GM23338 (cell line): ENCODE results near the gene NTN1. TPM values are rescaled to one million over a fixed set of nuclear protein-coding genes. Genes with fewer than 3 reads are reported as not detected.

Experiments
- ATAC-seq: fragments of 200-7000 bp; cut with Tn5 transposase; 3 replicates; pipeline ENCODE4 v1.9.1; 2020
- DNase-seq: peaks from one replicate; pipeline ENCODE4 v3.0.0-alpha.2; 2015; ENCODE audit warnings: low spot score
- H2AFZ ChIP-seq: fragments of 200-600 bp; sonication (generic); 2 replicates; pipeline ENCODE4 v1.8.0; 2016; ENCODE audit warnings: antibody characterized with exemption, mild to moderate bottlenecking, moderate library complexity
- H3F3A ChIP-seq: fragments of 200-600 bp; sonication (generic); replicated peaks from 2 replicates; pipeline ENCODE4 v1.8.0; 2017; ENCODE audit warnings: antibody characterized with exemption, mixed run types, low read depth
- H3K27ac ChIP-seq: fragments of 200-600 bp; sonication (generic); 2 replicates; pipeline ENCODE4 v1.6.1; 2016; ENCODE audit warnings: low read depth
- H3K27me3 ChIP-seq: fragments of 200-600 bp; sonication (generic); 2 replicates; pipeline ENCODE4 v1.8.0; 2016; ENCODE audit warnings: mild to moderate bottlenecking, mixed run types, moderate library complexity; ENCODE audit not compliant: insufficient read depth
- H3K36me3 ChIP-seq: fragments of 200-600 bp; sonication (generic); 2 replicates; pipeline ENCODE4 v1.8.0; 2016; ENCODE audit warnings: mild to moderate bottlenecking; ENCODE audit not compliant: insufficient read depth
- H3K4me1 ChIP-seq: fragments of 200-600 bp; sonication (generic); 2 replicates; pipeline ENCODE4 v1.8.0; 2016; ENCODE audit warnings: mild to moderate bottlenecking, moderate library complexity; ENCODE audit not compliant: insufficient read depth
- H3K4me2 ChIP-seq: fragments of 200-600 bp; sonication (generic); 2 replicates; pipeline ENCODE4 v1.7.1; 2017; ENCODE audit warnings: mixed run types
- H3K4me3 ChIP-seq: fragments of 200-600 bp; sonication (generic); 2 replicates; pipeline ENCODE4 v1.6.1; 2016; ENCODE audit warnings: mixed run types
- H3K79me2 ChIP-seq: fragments of 200-600 bp; sonication (generic); replicated peaks from 2 replicates; pipeline ENCODE4 v1.8.0; 2017; ENCODE audit warnings: mild to moderate bottlenecking; ENCODE audit not compliant: insufficient read depth
- H3K9me2 ChIP-seq: fragments of 200-600 bp; sonication (generic); 2 replicates; pipeline ENCODE4 v1.8.0; 2017; ENCODE audit not compliant: insufficient read depth
- H4K20me1 ChIP-seq: fragments of 200-600 bp; sonication (generic); replicated peaks from 2 replicates; pipeline ENCODE4 v1.8.0; 2017; ENCODE audit warnings: mild to moderate bottlenecking; ENCODE audit not compliant: insufficient read depth
- H3K27ac Mint-ChIP-seq: 2 replicates; pipeline ENCODE4 v1.8.0; 2020; ENCODE audit warnings: inconsistent platforms, mild to moderate bottlenecking, moderate library complexity, mixed read lengths
- H3K27me3 Mint-ChIP-seq: 3 replicates; pipeline ENCODE4 v1.8.0; 2022; ENCODE audit warnings: low read depth, mild to moderate bottlenecking, moderate library complexity, mixed read lengths, inconsistent platforms; ENCODE audit not compliant: insufficient read depth, poor library complexity
- H3K36me3 Mint-ChIP-seq: 3 replicates; pipeline ENCODE4 v1.8.0; 2021; ENCODE audit warnings: low read depth, mild to moderate bottlenecking, inconsistent platforms, moderate library complexity, mixed read lengths
- H3K4me1 Mint-ChIP-seq: 3 replicates; pipeline ENCODE4 v1.8.0; 2020; ENCODE audit warnings: mild to moderate bottlenecking, inconsistent platforms, mixed read lengths
- H3K4me3 Mint-ChIP-seq: 3 replicates; pipeline ENCODE4 v1.8.0; 2021; ENCODE audit warnings: moderate library complexity, mild to moderate bottlenecking, inconsistent platforms, mixed read lengths
- H3K9me3 Mint-ChIP-seq: 3 replicates; pipeline ENCODE4 v1.8.0; 2020; ENCODE audit warnings: moderate library complexity, mild to moderate bottlenecking, inconsistent platforms, mixed read lengths
- CREB1 ChIP-seq: fragments of 250-450 bp; sonication (Bioruptor Pico); IDR thresholded peaks from 2 replicates; pipeline ENCODE4 v1.5.0; 2020; ENCODE audit warnings: low read depth, mild to moderate bottlenecking, moderate library complexity
- CTCF ChIP-seq, 2 experiments: fragments of 200-600 bp in 1 of 2; sonication (generic) in 1 of 2; conservative IDR thresholded peaks; 2 replicates each; pipeline versions ENCODE4 v1.5.1 to v1.6.1; 2016 to 2017; ENCODE audit warnings: antibody characterized with exemption in 2 of 2, low read depth in 2 of 2, mild to moderate bottlenecking in 2 of 2, moderate library complexity in 1 of 2
- EZH2 ChIP-seq: fragments of 200-600 bp; sonication (generic); IDR thresholded peaks from one replicate; pipeline ENCODE4 v1.8.0; 2017; ENCODE audit warnings: antibody characterized with exemption, mild to moderate bottlenecking, low read depth; ENCODE audit not compliant: unreplicated experiment
- EZH2phosphoT487 ChIP-seq: fragments of 200-600 bp; sonication (generic); IDR thresholded peaks from one replicate; pipeline ENCODE4 v1.8.1; 2018; ENCODE audit warnings: antibody characterized with exemption; ENCODE audit not compliant: unreplicated experiment
- JUNB ChIP-seq: IDR thresholded peaks from one replicate; pipeline ENCODE4 v1.6.1; 2016; ENCODE audit warnings: antibody characterized with exemption; ENCODE audit not compliant: unreplicated experiment
- NANOG ChIP-seq: IDR thresholded peaks from 2 replicates; pipeline ENCODE4 v1.6.1; 2016; ENCODE audit warnings: antibody characterized with exemption, borderline replicate concordance
- REST ChIP-seq: IDR thresholded peaks from one replicate; pipeline ENCODE4 v1.6.1; 2018; ENCODE audit warnings: antibody characterized with exemption; ENCODE audit not compliant: unreplicated experiment
- STAT1 ChIP-seq: IDR thresholded peaks from one replicate; pipeline ENCODE4 v1.6.1; 2016; ENCODE audit warnings: antibody characterized with exemption; ENCODE audit not compliant: unreplicated experiment
- ZNF331 ChIP-seq: fragments of 250-450 bp; sonication (Bioruptor Pico); IDR thresholded peaks from 2 replicates; pipeline ENCODE4 v1.5.0; 2020; ENCODE audit warnings: low read depth, mild to moderate bottlenecking, moderate library complexity
- polyA plus RNA-seq: library from polyadenylated mRNA; unstranded; fragments of >200 nt; fragmentation: Nextera tagmentation; extraction: Ambion mirVana; gene quantifications from 2 replicates; pipeline ENCODE4 v1.2.1, GENCODE V29; 2016
- total RNA-seq: library from RNA; depleted of rRNA; stranded (reverse); fragments of >200 nt; shearing (Covaris generic); gene quantifications from 2 replicates; pipeline ENCODE4 v1.2.3, GENCODE V29; 2014

Gene NTN1
- total and polyA plus RNA-seq, 2 experiments from 2014 or later, result 0.57 to 2.6 TPM

GRCh38 chr17:9192010-9192409, 170.7 kb downstream of the NTN1 start:
- no peaks in the 10 kb centered on the region for H3K79me2 ChIP-seq
- no peak overlapping the region for H3K4me2 ChIP-seq
- Mint-ChIP-seq H3K4me1 (peaks cover 16% of the 10 kb centered on the region), H3K9me3 (no peaks in the 10 kb centered on the region), H3K27me3 (peaks cover 7% of the 10 kb centered on the region), H3K36me3 (no peaks in the 10 kb centered on the region), H3K4me3 (no peak overlapping the region), H3K27ac (no peak overlapping the region)
- no peak overlapping the region for H2AFZ ChIP-seq
- H3K27me3 ChIP-seq, result no peaks in the 10 kb centered on the region
- DNase-seq (no peak), ATAC-seq (no peak)
- H3K27ac ChIP-seq, result no peak overlapping the region
- H3K4me1 ChIP-seq, result no peaks in the 10 kb centered on the region; the same call in 1 of the 2 replicates
- no peak for TF ChIP-seq EZH2
- TF ChIP-seq STAT1, result no peak
- TF ChIP-seq ZNF331 (CRISPR knock-in tag), result no peak
- no peak for TF ChIP-seq CREB1 (CRISPR knock-in tag)
- no peak overlapping the region for H3K4me3 ChIP-seq
- H3K36me3 ChIP-seq, result no peaks in the 10 kb centered on the region
- H3F3A ChIP-seq, result no peaks in the 10 kb centered on the region
- no peaks in the 10 kb centered on the region for H3K9me2 ChIP-seq
- H4K20me1 ChIP-seq, result no peaks in the 10 kb centered on the region

GRCh38 chr17:9195411-9195810, 174.1 kb downstream of the NTN1 start:
- no peaks in the 10 kb centered on the region; the same call in 1 of the 2 replicates for H3K4me1 ChIP-seq
- no peaks in the 10 kb centered on the region for H3K36me3 Mint-ChIP-seq
- no peaks in the 10 kb centered on the region for H4K20me1 ChIP-seq
- peaks cover 9% of the 10 kb centered on the region for H3K27me3 Mint-ChIP-seq
- H3K27me3 ChIP-seq, result no peaks in the 10 kb centered on the region
- H3K27ac Mint-ChIP-seq, result no peak overlapping the region
- no peak for TF ChIP-seq REST
- no peak overlapping the region for H2AFZ ChIP-seq
- H3K4me3 Mint-ChIP-seq, result no peak overlapping the region
- H3K27ac ChIP-seq, result no peak overlapping the region
- no peaks in the 10 kb centered on the region for H3K9me2 ChIP-seq
- no peak overlapping the region for H3K4me3 ChIP-seq
- no peaks in the 10 kb centered on the region; the same call in 2 of the 3 replicates for H3K9me3 Mint-ChIP-seq
- H3F3A ChIP-seq, result no peaks in the 10 kb centered on the region
- DNase-seq (no peak), ATAC-seq (peak; percentile 12; the same call in 2 of the 3 replicates)
- H3K4me1 Mint-ChIP-seq, result peaks cover 17% of the 10 kb centered on the region
- no peaks in the 10 kb centered on the region for H3K79me2 ChIP-seq
- H3K36me3 ChIP-seq, result no peaks in the 10 kb centered on the region
- no peak overlapping the region for H3K4me2 ChIP-seq

- Histone ChIP-seq H3K4me1 (no peaks in the 10 kb centered on the region; the same call in 1 of the 2 replicates), H3K9me2 (no peaks in the 10 kb centered on the region), H3K27me3 (no peaks in the 10 kb centered on the region), H3K27ac (no peak overlapping the region), H3K36me3 (no peaks in the 10 kb centered on the region), H4K20me1 (no peaks in the 10 kb centered on the region), H2AFZ (peak overlapping the region; percentile 14; the same call in 1 of the 2 replicates), H3K4me3 (no peak overlapping the region), H3F3A (no peaks in the 10 kb centered on the region), H3K79me2 (no peaks in the 10 kb centered on the region), H3K4me2 (0 out of 2 replicates have a peak overlapping the region, but pooled peaks have one; percentile 53)
- ATAC-seq (peak; percentile 67), DNase-seq (peak; percentile 59)
- Mint-ChIP-seq H3K27me3 (peaks cover 9% of the 10 kb centered on the region), H3K36me3 (no peaks in the 10 kb centered on the region), H3K27ac (no peak overlapping the region), H3K4me3 (no peak overlapping the region), H3K9me3 (no peaks in the 10 kb centered on the region; the same call in 2 of the 3 replicates), H3K4me1 (peaks cover 17% of the 10 kb centered on the region)
- TF ChIP-seq NANOG (no peak), REST (no peak), ZNF331 (CRISPR knock-in tag) (no peak), CTCF (conservative IDR thresholded peaks at IDR 0.05; ENCODE audit: low read depth in 2 of 2) (no peak), EZH2phosphoT487 (no peak), JUNB (no peak)
Measured at GRCh38 chr17:9195961-9196670, 174.8 kb downstream of the NTN1 start.
